OCI-LY7 (cell line): ENCODE data around the gene RGR. TPM values are rescaled to one million over a fixed set of nuclear protein-coding genes. Genes with fewer than 3 reads are reported as not detected.

Experiments used
- BruUV-seq: library from RNA; stranded (reverse); fragments of 400-500 nt; replicated peaks from 2 replicates; lab custom pipeline; 2021; lab: Mats Ljungman, UMichigan
- CTCF ChIA-PET: fragments of 300-600 bp; sonication (Branson Sonifier 250); formaldehyde crosslinking; loops from one replicate; lab custom pipeline; 2022; ENCODE audit warnings: antibody characterized with exemption; ENCODE audit not compliant: unreplicated experiment; lab: Charles Lee
- POLR2A ChIA-PET: fragments of 300-600 bp; sonication (Branson Sonifier 250); formaldehyde crosslinking; loops from one replicate; lab custom pipeline; 2022; ENCODE audit warnings: antibody characterized with exemption; lab: Charles Lee
- DNase-seq: peaks from one replicate; pipeline ENCODE4 v3.0.0-alpha.2; 2015; ENCODE audit warnings: low spot score
- H2AFZ ChIP-seq: fragments of 200-600 bp; sonication (generic), shearing (Covaris generic); 2 replicates; pipeline ENCODE4 v1.6.1; 2014; ENCODE audit warnings: mild to moderate bottlenecking, antibody characterized with exemption, low read length, moderate library complexity
- H3K27ac ChIP-seq: fragments of 200-600 bp; sonication (generic); 2 replicates; pipeline ENCODE4 v1.5.1; 2014; ENCODE audit warnings: mixed run types, low read depth, mild to moderate bottlenecking, moderate library complexity, low read length, inconsistent platforms; ENCODE audit not compliant: poor library complexity, severe bottlenecking
- H3K36me3 ChIP-seq: fragments of 200-600 bp; sonication (generic); 2 replicates; pipeline ENCODE4 v1.6.1; 2014; ENCODE audit warnings: mild to moderate bottlenecking, antibody characterized with exemption, low read length, moderate library complexity, mixed read lengths; ENCODE audit not compliant: insufficient read depth
- H3K4me1 ChIP-seq: fragments of 200-600 bp; sonication (generic); 2 replicates; pipeline ENCODE4 v1.5.1; 2014; ENCODE audit warnings: mild to moderate bottlenecking, low read length; ENCODE audit not compliant: insufficient read depth, poor library complexity, severe bottlenecking
- H3K4me2 ChIP-seq: fragments of 200-600 bp; sonication (generic); 2 replicates; pipeline ENCODE4 v1.6.1; 2014; ENCODE audit warnings: mild to moderate bottlenecking, low read length
- H3K4me3 ChIP-seq: fragments of 200-600 bp; sonication (generic); 2 replicates; pipeline ENCODE4 v1.5.1; 2014; ENCODE audit warnings: mild to moderate bottlenecking, low read depth, low read length; ENCODE audit not compliant: poor library complexity, severe bottlenecking
- H3K79me2 ChIP-seq: fragments of 200-600 bp; sonication (generic); 2 replicates; pipeline ENCODE4 v1.6.1; 2016; ENCODE audit warnings: low read depth, mild to moderate bottlenecking, low read length, moderate library complexity, mixed read lengths; ENCODE audit not compliant: insufficient read depth
- H3K9me2 ChIP-seq: fragments of 200-600 bp; sonication (generic); 2 replicates; pipeline ENCODE4 v1.6.1; 2016; ENCODE audit warnings: mild to moderate bottlenecking, low read length, mixed read lengths; ENCODE audit not compliant: insufficient read depth
- H3K9me3 ChIP-seq: fragments of 200-600 bp; sonication (generic); 2 replicates; pipeline ENCODE4 v1.6.1; 2014; ENCODE audit warnings: mild to moderate bottlenecking, mixed run types, low read length, mixed read lengths
- H4K20me1 ChIP-seq: fragments of 200-600 bp; sonication (generic); 2 replicates; pipeline ENCODE4 v1.6.1; 2014; ENCODE audit warnings: mild to moderate bottlenecking, antibody characterized with exemption, low read length, moderate library complexity, mixed read lengths; ENCODE audit not compliant: insufficient read depth
- CTCF ChIP-seq: fragments of 200-600 bp; sonication (generic); conservative IDR thresholded peaks from 2 replicates; pipeline ENCODE4 v1.5.1; 2014; ENCODE audit warnings: mild to moderate bottlenecking, antibody characterized with exemption, low read length, moderate library complexity, mixed read lengths
- EZH2phosphoT487 ChIP-seq: fragments of 200-600 bp; sonication (generic); IDR thresholded peaks from 2 replicates; pipeline ENCODE4 v1.6.1; 2018; ENCODE audit warnings: low read depth, borderline replicate concordance, mild to moderate bottlenecking, mixed run types, antibody characterized with exemption, low read length, moderate library complexity, mixed read lengths
- intact Hi-C: fragments of 100-400 bp; cut with micrococcal nuclease; formaldehyde crosslinking; loops from one replicate; pipeline ENCODE4 v1.10.0; 2022; ENCODE audit not compliant: unreplicated experiment
- total RNA-seq, 2 experiments: library from RNA; depleted of rRNA in 1 of 2; stranded (reverse); fragments of >200 nt in 1 of 2; shearing (Covaris generic) in 1 of 2; gene quantifications; 2 replicates each; pipeline ENCODE4 v1.2.3, GENCODE V29; 2014 to 2022

The RGR gene
- total RNA-seq, 2 experiments from 2014 or later, result not detected

- H3K4me1 ChIP-seq, result no peaks in the 10 kb centered on the region
- CTCF ChIA-PET, result interaction anchor here (0.9 to 1.1 kb wide), 2 partner anchors 38 to 57 kb away, joined by 3 to 4 read pairs; no protein-coding TSS in a partner anchor
- no peak overlapping the region for H3K4me2 ChIP-seq
- DNase-seq, result peak; percentile 67
- TF ChIP-seq CTCF, result peak; percentile 91
- TF ChIP-seq EZH2phosphoT487, result no peak
- no TSS peak for BruUV-seq
- H4K20me1 ChIP-seq, result no peaks in the 10 kb centered on the region
- POLR2A ChIA-PET, result interaction anchor here (0.7 to 0.8 kb wide), 2 partner anchors 36 to 112 kb away, joined by 3 to 4 read pairs; no protein-coding TSS in a partner anchor
- no peaks in the 10 kb centered on the region for H3K79me2 ChIP-seq
- H3K4me3 ChIP-seq, result no peak overlapping the region
- H3K36me3 ChIP-seq, result no peaks in the 10 kb centered on the region
- H2AFZ ChIP-seq, result no peak overlapping the region
- H3K9me2 ChIP-seq, result no peaks in the 10 kb centered on the region
- intact Hi-C loops, result loop anchor here (1.0 to 2.0 kb wide), 2 partner anchors 44 to 57 kb away; no protein-coding TSS in a partner anchor
- H3K27ac ChIP-seq, result no peak overlapping the region
- H3K9me3 ChIP-seq, result no peaks in the 10 kb centered on the region
Observed at GRCh38 chr10:84205049-84205852, 39.6 kb upstream of the RGR start.

- Histone ChIP-seq H3K27ac (no peak overlapping the region), H2AFZ (no peak overlapping the region), H3K4me1 (no peaks in the 10 kb centered on the region), H3K4me3 (no peak overlapping the region), H3K4me2 (no peak overlapping the region), H3K9me3 (no peaks in the 10 kb centered on the region), H3K36me3 (no peaks in the 10 kb centered on the region), H3K9me2 (no peaks in the 10 kb centered on the region), H4K20me1 (no peaks in the 10 kb centered on the region), H3K79me2 (no peaks in the 10 kb centered on the region)
- ChIA-PET CTCF (interaction anchor here (1.1 kb wide), 1 partner anchor 39 kb away, joined by 4 read pairs; no protein-coding TSS in a partner anchor), POLR2A (interaction anchor here (0.7 kb wide), 1 partner anchor 113 kb away, joined by 4 read pairs; no protein-coding TSS in a partner anchor)
- intact Hi-C loops, result loop anchor here (1.0 to 2.0 kb wide), 2 partner anchors 45 to 58 kb away; no protein-coding TSS in a partner anchor
- TF ChIP-seq EZH2phosphoT487 (no peak), CTCF (peak; percentile 47; the same call in 1 of the 2 replicates)
- no TSS peak for BruUV-seq
- DNase-seq, result no peak
Observed at GRCh38 chr10:84205853-84206525, 38.9 kb upstream of the RGR start.
